ENCODE data around the gene NUDT9. TPM values are rescaled to one million over a fixed set of nuclear protein-coding genes. Genes with fewer than 3 reads are reported as not detected.
"Not testable (repeated sequence)": the region's sequence is repeated elsewhere in the genome, so short reads cannot be mapped to it uniquely, and the experiment has no call there.

Gene NUDT9
- 26.0 TPM for polyA plus RNA-seq (ENCODE audit: insufficient read length)

- peak; percentile 97 for DNase-seq
Measured at GRCh38 chr4:87422104-87423052, at the start of gene NUDT9. Gene NUDT9 (plus strand): TSS chr4:87422573. CDS start chr4:87422906, 333 bp downstream.

- DNase-seq: peak; percentile 34
Measured at GRCh38 chr4:87375719-87376291, 46.6 kb upstream of the NUDT9 start.

DNA sequence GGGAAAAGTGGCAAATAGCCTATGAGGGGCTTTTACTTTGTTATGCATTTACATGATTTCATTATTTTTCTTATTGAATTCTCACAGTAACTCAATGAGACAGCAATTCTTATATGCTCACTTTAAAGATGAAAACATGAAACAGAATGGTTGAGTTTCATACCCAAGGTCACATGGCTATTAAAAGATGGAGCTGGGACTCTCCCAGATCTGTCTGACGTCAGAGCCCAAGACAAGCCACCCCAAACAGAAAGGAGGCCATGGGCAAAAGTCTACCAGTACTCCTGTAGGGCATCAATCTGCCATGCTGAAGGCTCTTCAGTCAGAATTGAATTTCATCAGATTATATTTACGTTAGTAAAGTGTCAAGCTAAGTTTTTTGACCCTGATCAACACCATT lies 44.6 kb upstream of the NUDT9 start:
- DNase-seq: no peak

DNA sequence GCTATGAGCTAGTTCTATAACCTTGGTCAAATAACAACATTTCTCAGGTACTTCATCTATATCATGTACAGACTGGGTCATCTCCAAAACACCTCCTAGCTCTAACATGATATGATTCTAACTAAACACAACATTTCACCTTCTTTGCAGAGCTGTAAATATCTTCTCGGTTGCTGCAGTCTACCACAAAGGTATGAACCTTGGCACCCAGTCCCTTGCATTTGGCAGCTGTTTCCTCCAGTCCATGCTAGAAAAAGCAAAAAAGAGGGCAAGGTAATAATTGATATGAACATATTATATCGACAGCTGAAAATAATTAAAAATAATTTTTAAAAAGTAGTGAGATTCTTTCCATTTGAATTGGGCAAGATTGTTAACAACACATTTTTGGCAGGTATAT lies 40.3 kb upstream of the NUDT9 start:
- DNase-seq: no peak

DNA sequence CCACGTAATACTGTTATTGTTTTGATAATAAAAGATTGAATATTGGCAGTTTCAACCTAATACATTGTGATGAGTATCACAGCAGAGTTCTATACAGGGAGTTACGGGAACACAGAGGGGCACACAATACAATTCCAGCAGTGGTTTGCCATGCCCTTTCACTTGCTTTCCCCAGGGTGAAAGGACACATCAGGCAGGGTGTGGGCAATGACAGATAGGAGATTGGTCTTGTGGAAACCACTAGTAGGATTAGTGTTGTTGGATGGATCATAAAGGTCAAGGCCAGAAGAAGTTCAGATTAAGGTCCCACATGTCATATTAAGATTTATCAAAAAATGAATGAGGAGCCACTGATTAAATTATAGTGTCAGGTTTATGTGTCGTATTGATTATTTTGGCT lies 39.4 kb upstream of the NUDT9 start:
- no peak for DNase-seq

- DNase-seq: not testable (repeated sequence)
Measured at GRCh38 chr4:87384466-87385132, 37.8 kb upstream of the NUDT9 start.

GRCh38 chr4:87387237-87387636 lies 35.1 kb upstream of the NUDT9 start:
- DNase-seq: no peak

GRCh38 chr4:87388901-87389300 lies 33.5 kb upstream of the NUDT9 start:
- no peak for DNase-seq

- DNase-seq: not testable (repeated sequence)
Measured at GRCh38 chr4:87390055-87390454, 32.3 kb upstream of the NUDT9 start.

DNA sequence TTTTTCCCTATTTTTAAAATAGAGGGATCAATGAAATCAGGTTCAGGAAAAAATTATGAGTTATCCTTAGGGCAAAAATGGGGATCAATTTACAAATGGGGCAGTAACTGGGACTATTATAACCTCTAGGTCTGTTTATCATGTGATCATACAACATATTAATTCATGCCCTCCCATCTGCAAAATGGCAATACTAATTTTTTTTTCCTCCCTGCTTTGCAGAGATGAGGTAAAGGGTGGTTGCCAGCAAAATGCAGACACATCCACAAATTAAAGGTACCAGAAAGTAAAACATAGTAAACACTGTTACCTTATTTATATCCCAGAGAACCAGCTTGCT lies 31.9 kb upstream of the NUDT9 start:
- DNase-seq: no peak

GRCh38 chr4:87390891-87391575 lies 31.3 kb upstream of the NUDT9 start, which contains the start of gene HSD17B11:
Gene HSD17B11 (minus strand): TSS chr4:87391188. CDS start chr4:87391070, 118 bp downstream.
- DNase-seq: peak; percentile 93

DNA sequence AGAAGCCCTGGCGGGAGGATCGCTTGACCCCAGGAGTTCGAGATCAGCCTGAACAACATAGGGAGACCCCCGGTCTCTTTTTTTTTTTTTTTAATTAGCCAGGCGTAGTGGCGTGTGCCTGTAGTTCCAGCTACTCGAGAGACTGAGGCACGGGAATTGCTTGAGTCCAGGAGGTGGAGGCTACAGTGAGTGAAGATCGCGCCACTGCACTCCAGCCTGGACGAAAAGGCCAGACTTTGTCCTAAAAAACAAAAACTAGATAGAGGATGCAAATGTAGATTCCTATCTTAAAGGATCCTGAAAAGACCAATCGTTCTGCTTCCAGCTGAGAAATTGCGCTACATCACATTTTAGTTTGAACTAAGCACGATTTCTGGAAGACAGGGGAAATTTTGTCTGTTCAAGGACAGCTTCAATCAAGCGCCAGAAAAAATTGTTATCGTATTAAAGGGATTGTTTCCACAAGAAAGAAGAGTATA lies 30.8 kb upstream of the NUDT9 start:
- DNase-seq: no peak

GRCh38 chr4:87392183-87392582 lies 30.2 kb upstream of the NUDT9 start:
- DNase-seq: no peak

GRCh38 chr4:87395073-87395472 lies 27.3 kb upstream of the NUDT9 start:
- not testable (repeated sequence) for DNase-seq

- not testable (repeated sequence) for DNase-seq
Measured at GRCh38 chr4:87395851-87396250, 26.5 kb upstream of the NUDT9 start.

DNA sequence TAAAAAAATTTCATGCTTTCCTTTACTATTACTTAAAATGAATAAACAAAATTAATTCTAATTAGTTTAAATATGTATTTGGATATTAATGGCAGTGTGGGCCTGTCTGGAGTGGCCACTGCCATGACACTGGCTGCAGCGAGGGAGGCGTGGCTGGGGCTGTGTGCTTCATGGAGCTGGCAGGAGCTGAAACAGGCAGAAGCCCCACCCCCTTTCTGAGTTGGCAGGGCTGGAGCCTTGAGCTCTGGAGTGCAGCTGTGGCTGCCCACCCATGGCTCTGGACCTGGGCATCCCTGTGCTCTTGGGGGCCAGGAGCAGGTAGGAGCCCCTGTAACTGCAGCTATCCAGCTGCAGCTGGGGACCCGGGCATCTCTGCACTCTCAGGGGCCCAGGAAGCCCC lies 23.2 kb upstream of the NUDT9 start:
- DNase-seq: no peak

- no peak for DNase-seq
Measured at GRCh38 chr4:87399954-87400353, 22.4 kb upstream of the NUDT9 start.

GRCh38 chr4:87403732-87404131 lies 18.6 kb upstream of the NUDT9 start:
- not testable (repeated sequence) for DNase-seq

GRCh38 chr4:87405211-87405820 lies 17.1 kb upstream of the NUDT9 start:
- DNase-seq: no peak

DNA sequence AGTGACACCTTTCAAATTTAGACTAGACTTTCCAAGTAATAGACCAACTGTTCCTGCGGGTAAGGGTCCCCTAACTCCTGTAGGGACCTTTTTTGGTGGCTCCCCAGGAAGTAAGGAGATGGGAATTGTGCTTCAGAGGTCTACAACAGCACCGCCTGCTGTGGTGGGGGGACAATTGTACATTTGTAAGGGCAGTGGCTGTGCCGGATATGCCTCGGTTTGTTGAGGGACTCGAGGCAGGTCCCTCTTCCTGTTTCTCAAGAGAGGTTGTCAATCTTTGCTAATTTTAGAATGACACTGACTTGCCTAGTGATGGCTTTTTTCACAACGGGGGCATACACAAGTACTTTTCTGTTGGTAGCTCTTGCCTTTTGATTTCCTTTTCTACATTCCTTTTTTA lies 15.9 kb upstream of the NUDT9 start:
- DNase-seq: no peak

- not testable (repeated sequence) for DNase-seq
Measured at GRCh38 chr4:87406902-87407301, 15.5 kb upstream of the NUDT9 start.

- DNase-seq: no peak
Measured at GRCh38 chr4:87409420-87409939, 12.9 kb upstream of the NUDT9 start.
